DND-41 (cell line): Measurements from ENCODE around the gene HPCAL1.

Experiments used
- CTCF ChIP-seq: IDR thresholded peaks from 2 replicates; pipeline ENCODE4 v1.5.1; 2012; ENCODE audit warnings: borderline replicate concordance, low read length, moderate library complexity, mild to moderate bottlenecking; ENCODE audit not compliant: poor library complexity, severe bottlenecking; ENCODE audit errors: extremely low read depth
- EZH2 ChIP-seq: IDR thresholded peaks from 3 replicates; pipeline ENCODE4 v1.6.1; 2012; ENCODE audit warnings: borderline replicate concordance, low read depth, mild to moderate bottlenecking, moderate library complexity, low read length, inconsistent platforms; ENCODE audit not compliant: severe bottlenecking

- TF ChIP-seq CTCF (peak; percentile 95), EZH2 (no peak)
Observed at GRCh38 chr2:10434886-10435819, 132.4 kb downstream of the HPCAL1 start.
